IPS-18c (cell line): ENCODE measurements around the gene ZNF524.
A peak's percentile ranks its signal among the peaks of the same experiment; 100 is the strongest.

Experiments used
- H3K4me3 ChIP-seq: 2 replicates; pipeline ENCODE4 v1.7.0; 2013; ENCODE audit warnings: low read depth, mild to moderate bottlenecking, low read length, moderate library complexity; ENCODE audit not compliant: insufficient read depth
- H3K9me3 ChIP-seq: one replicate; pipeline ENCODE4 v1.6.1; 2013; ENCODE audit warnings: mild to moderate bottlenecking, low read length, moderate library complexity; ENCODE audit not compliant: control insufficient read depth, insufficient read depth

ZNF524 gene

DNA sequence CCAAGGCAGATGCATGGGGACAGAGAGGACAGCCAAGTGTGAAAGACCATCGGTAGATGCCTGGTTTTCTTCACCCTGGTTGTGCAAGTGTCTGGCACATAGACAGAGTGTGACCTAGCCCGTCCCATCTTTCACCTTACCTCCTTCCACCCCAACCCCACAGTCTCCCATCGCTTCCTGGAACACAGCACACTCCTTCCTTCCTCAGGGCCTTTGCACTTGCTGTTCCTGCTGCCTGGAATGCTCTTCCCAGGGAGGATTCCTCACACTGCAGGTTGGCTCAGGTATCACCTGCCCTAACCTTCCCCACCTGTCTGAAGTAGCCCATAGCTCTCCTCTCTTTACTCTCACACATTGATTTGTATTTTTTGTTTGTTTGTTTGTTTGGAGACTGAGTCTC lies 3.8 kb upstream of the ZNF524 start:
- Histone ChIP-seq H3K4me3 (no peak overlapping the region), H3K9me3 (no peaks in the 10 kb centered on the region)

DNA sequence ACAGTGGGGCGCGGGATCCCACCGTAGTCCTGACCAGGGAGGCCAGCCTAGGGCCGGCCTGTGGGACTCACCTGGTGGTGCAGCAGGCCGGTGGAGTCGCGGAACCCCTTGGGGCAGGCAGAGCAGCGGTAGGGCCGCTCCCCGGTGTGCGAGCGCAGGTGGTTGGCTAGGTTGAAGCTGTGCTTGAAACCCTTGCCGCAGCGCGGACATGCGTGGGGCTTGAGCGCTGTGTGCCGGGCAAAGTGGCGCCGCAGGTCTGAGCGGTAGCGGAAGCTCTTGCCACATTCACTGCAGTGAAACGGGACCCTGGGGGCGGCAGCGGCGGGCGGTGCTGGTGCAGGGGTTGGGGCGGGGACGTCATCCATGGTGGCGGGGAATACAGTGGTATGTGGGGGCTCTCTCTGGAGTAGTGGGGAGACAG lies 2.6 kb upstream of the ZNF524 start:
- H3K9me3 ChIP-seq, result no peaks in the 10 kb centered on the region
- H3K4me3 ChIP-seq, result no peak overlapping the region; the same call in 1 of the 2 replicates

GRCh38 chr19:55598034-55598433 lies 2.1 kb upstream of the ZNF524 start:
- Histone ChIP-seq H3K9me3 (no peaks in the 10 kb centered on the region), H3K4me3 (no peak overlapping the region; the same call in 1 of the 2 replicates)

- Histone ChIP-seq H3K9me3 (no peaks in the 10 kb centered on the region), H3K4me3 (peak overlapping the region; percentile 77)
These were observed 1.2 kb upstream of the ZNF524 start for GRCh38 chr19:55598719-55599467.

GRCh38 chr19:55599468-55599841 lies 633 bp upstream of the ZNF524 start, which contains the start of gene FIZ1:
Gene FIZ1 (minus strand): TSS chr19:55599517. CDS start chr19:55597865, 1,652 bp downstream.
- Histone ChIP-seq H3K4me3 (peak within 1 kb of the TSS; percentile 77), H3K9me3 (no peaks in the 10 kb centered on the region)

- H3K4me3 ChIP-seq, result peak overlapping the region; percentile 65
These were observed 557 bp downstream of the ZNF524 start for GRCh38 chr19:55600662-55601028.

GRCh38 chr19:55601084-55601483 lies 996 bp downstream of the ZNF524 start:
- Histone ChIP-seq H3K4me3 (peak overlapping the region; percentile 65), H3K9me3 (no peaks in the 10 kb centered on the region)

More at GRCh38 chr19:55600662-55601028, 557 bp downstream of the ZNF524 start:
- H3K9me3 ChIP-seq, result no peaks in the 10 kb centered on the region

- Histone ChIP-seq H3K4me3 (no peak overlapping the region), H3K9me3 (no peaks in the 10 kb centered on the region)
These were observed 2.3 kb downstream of the ZNF524 start for GRCh38 chr19:55602104-55603001.

GRCh38 chr19:55603115-55603514 lies 3.0 kb downstream of the ZNF524 start:
- H3K4me3 ChIP-seq, result no peak overlapping the region
- H3K9me3 ChIP-seq, result no peaks in the 10 kb centered on the region

DNA sequence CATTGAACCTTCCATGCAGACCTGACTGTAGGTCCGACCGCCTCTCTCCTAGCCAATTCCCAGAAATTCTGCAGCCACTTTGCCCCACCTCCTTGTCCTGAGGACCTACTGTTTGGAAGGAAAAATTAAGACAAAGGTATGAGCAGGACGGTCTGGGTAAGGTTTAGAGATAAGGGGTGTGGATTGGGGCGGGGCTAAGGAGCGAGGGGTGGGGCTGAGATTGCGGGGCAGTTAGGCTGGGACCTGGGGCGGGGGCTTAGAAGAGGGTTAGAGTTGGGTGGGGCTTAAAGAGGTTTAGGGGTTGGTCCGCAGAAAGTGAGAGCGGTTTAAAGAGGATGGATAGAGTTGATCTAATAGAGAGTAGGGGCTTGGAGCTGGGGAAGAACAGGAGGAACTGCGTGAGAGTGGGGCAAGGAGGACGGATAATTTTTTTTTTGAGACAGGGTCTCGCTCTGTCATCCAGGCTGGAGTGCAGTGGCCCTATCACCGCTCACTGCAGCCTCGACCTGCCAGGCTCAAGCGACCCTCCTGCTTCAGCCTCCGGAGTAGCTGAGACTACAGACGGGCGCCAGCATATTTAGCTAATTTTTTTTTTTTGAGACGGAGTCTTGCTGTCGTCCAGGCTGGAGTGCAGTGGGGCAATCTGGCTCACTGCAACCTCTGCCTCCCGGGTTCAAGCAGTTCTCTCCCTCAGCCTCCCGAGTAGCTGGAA lies 3.6 kb downstream of the ZNF524 start:
- no peak overlapping the region; the same call in 1 of the 2 replicates for H3K4me3 ChIP-seq
- H3K9me3 ChIP-seq, result no peaks in the 10 kb centered on the region

DNA sequence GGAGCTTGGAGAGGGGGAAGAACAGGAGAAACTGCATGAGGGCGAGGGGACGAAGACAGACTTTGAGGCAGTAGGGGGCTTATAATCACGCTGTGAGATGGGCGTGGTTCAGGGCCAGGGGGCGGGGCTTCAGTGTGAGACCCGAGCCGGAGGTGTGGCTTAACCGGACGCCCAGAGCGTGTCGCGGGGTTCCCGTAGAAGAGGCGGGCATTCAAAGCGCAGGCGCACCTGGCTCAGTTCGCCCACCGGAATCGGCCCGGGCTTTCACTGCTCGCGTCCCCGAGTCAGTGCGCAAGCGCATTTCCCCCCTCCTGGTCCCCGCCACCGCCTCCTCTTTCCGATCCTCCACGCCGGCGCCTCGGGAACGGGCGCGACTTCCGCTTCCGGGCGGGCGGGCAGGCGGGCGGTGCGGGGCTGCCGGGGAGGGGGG lies 5.1 kb downstream of the ZNF524 start:
- H3K4me3 ChIP-seq, result peak overlapping the region; percentile 82
- H3K9me3 ChIP-seq, result no peaks in the 10 kb centered on the region

GRCh38 chr19:55605637-55606470 lies 5.8 kb downstream of the ZNF524 start, which contains the start of gene ZNF865:
Gene ZNF865 (plus strand): TSS chr19:55605647. CDS start chr19:55613619, 7,972 bp downstream.
- Histone ChIP-seq H3K4me3 (peak within 1 kb of the TSS; percentile 82), H3K9me3 (no peaks in the 10 kb centered on the region)

DNA sequence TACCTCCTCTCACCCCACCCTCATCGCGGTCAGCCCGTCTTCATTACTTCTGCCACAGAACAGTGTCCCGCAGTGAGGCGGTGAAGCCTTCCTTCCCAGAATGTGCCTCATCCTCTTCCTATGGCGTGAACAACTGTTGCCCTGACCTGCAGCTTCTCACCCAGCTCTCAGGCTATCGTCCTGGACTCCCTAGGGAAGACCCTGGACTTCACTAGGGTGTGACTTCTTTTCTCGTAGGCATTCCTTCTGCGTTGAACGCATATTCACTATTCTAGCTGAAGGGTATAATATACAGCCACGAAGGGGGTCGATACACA lies 6.3 kb downstream of the ZNF524 start:
- Histone ChIP-seq H3K9me3 (no peaks in the 10 kb centered on the region), H3K4me3 (peak overlapping the region; percentile 82; the same call in 1 of the 2 replicates)

DNA sequence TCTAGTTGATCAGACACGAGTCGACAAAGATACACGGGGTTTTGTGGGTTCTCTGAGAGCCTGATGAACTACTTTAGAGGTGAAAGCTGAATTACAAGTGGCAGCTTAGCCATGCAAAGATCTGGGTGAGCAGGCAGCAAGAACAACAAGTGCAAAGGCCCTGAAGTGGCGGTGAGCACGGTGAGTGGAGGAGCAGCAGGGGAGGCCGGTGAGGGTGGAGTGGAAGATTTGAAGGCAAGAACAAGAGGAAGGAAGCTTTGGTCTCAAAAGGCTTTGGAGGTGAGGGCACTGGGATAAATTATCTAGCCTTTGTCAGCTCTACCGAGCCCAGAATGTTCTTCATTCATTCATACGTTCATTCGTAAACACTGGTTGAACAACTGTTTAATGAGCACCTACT lies 6.7 kb downstream of the ZNF524 start:
- Histone ChIP-seq H3K9me3 (no peaks in the 10 kb centered on the region), H3K4me3 (peak overlapping the region; percentile 82; the same call in 1 of the 2 replicates)

DNA sequence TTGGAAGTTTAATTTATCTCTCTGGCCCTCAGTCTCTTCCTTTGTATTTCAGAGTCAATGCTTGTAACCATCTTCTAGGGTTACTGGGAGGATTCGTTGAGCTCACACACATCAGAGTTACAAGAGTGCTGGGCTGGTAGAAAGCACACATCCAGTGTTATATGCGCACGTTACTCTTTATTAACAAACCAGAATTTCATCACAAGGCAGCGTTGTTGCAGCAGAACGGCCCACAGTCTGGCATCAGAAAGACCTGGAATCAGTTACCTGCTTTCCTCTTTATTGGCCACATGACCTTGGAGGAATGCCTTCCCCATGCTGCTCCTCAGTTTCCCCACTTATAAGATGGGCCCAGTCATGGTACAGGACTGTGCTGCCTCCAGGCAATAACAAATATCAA lies 9.2 kb downstream of the ZNF524 start:
- H3K9me3 ChIP-seq, result no peaks in the 10 kb centered on the region
- no peak overlapping the region for H3K4me3 ChIP-seq

DNA sequence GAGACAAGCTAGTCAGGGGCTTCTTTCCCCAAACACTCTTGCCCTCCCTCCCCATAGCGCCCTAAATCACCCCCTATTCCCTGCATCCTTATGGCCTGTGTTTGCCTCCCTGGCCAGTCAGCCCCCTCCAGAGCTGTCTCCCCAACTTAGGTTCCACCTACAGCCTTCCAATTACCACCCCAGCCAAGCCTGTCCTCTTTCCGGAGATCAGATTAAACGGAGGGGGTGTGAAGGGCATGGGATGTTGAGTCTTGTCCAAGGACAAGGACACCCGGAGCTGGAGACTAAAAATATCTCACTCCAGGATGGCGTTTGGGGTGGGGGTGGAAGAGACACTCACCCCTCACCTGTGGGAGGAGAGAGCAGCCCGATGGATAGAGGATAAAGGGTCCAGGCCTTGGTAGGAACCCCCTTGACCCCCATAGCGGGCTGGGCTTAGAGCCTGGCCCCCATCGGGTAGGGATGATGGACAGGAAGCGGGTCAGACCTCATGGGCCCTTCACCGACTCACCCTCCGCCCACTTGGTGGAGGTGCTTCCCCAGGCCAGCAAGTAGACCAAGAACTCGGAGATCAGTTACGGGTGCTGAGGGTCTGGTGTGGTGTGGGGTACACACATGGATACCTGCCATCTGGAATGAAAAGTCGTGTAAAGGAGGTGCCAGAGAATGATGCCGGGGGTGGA lies 11.4 kb downstream of the ZNF524 start:
- no peaks in the 10 kb centered on the region for H3K9me3 ChIP-seq
- H3K4me3 ChIP-seq, result no peak overlapping the region
